Cardiac muscle cell (in vitro differentiated cells and primary cell): ENCODE measurements around the gene KRT34. TPM values are rescaled to one million over a fixed set of nuclear protein-coding genes. Genes with fewer than 3 reads are reported as not detected.
"Not testable (repeated sequence)": the region's sequence is repeated elsewhere in the genome, so short reads cannot be mapped to it uniquely, and the experiment has no call there.

Source experiments
- DNase-seq, 2 donors: peaks; one replicate each; pipeline versions ENCODE4 v3.0.0 to v3.0.0-alpha.2; 2010 to 2017; ENCODE audit warnings: low read depth in 1 of 2, low spot score in 1 of 2
- H3K27ac ChIP-seq: fragments of 200-600 bp; sonication (generic); 2 replicates; pipeline ENCODE4 v1.5.1; 2016
- H3K27me3 ChIP-seq: fragments of 200-600 bp; sonication (generic); 2 replicates; pipeline ENCODE4 v1.6.0; 2016; ENCODE audit warnings: control low read depth
- H3K36me3 ChIP-seq: fragments of 200-600 bp; sonication (generic); 2 replicates; pipeline ENCODE4 v1.5.1; 2016; ENCODE audit warnings: control low read depth
- H3K4me1 ChIP-seq: fragments of 200-600 bp; sonication (generic); 2 replicates; pipeline ENCODE4 v1.8.1; 2017; ENCODE audit warnings: low read depth, mild to moderate bottlenecking, mixed run types
- H3K4me3 ChIP-seq: fragments of 200-600 bp; sonication (generic); 2 replicates; pipeline ENCODE4 v1.5.1; 2016; ENCODE audit warnings: mild to moderate bottlenecking
- H3K9me3 ChIP-seq: fragments of 200-600 bp; sonication (generic); 2 replicates; pipeline ENCODE4 v1.5.1; 2017; ENCODE audit warnings: low read depth, mild to moderate bottlenecking, control low read depth
- polyA plus RNA-seq: library from polyadenylated mRNA; unstranded; fragments of >200 nt; fragmentation: Nextera tagmentation; extraction: Ambion mirVana; gene quantifications from 2 replicates; pipeline ENCODE4 v1.2.1, GENCODE V29; 2016
- total RNA-seq: library from RNA; depleted of rRNA; stranded (reverse); fragments of >200 nt; gene quantifications from 2 replicates; pipeline ENCODE4 v1.2.3, GENCODE V29; 2016
- TF ChIP-seq, protein P1 (sequence below): IDR thresholded peaks from 2 replicates; pipeline ENCODE4 v1.5.1; 2012; ENCODE audit warnings: low read depth, mild to moderate bottlenecking, low read length

The KRT34 gene
- not detected in 2 replicates for total RNA-seq
- not detected in 2 replicates for polyA plus RNA-seq

- not testable (repeated sequence) for H3K27ac ChIP-seq, H3K36me3 ChIP-seq, DNase-seq, H3K27me3 ChIP-seq, H3K4me3 ChIP-seq, H3K4me1 ChIP-seq, H3K9me3 ChIP-seq
These were observed at the start of gene KRT34 for GRCh38 chr17:41381943-41382342. KRT34 (minus strand) TSS chr17:41382306; CDS start chr17:41382246, 60 bp downstream.

DNA sequence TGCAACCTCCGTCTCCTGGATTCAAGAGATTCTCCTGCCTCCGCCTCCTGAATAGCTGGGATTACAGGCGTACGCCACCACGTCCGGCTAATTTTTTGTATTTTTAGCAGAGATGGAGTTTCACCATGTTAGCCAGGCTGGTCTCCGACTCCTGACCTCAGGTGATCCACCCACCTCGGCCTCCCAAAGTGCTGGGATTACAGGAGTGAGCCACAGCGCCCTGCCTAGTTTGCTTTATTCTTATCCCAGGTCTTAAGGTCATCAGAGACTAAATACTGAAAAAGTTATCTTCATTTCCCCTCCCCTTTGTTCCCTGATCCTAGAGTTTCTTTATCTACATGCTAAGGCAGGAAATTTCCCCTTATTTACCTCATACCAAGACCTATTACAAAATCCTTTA is 48.3 kb upstream of the KRT34 start:
- DNase-seq, H3K9me3 ChIP-seq, H3K4me3 ChIP-seq: not testable (repeated sequence)

DNA sequence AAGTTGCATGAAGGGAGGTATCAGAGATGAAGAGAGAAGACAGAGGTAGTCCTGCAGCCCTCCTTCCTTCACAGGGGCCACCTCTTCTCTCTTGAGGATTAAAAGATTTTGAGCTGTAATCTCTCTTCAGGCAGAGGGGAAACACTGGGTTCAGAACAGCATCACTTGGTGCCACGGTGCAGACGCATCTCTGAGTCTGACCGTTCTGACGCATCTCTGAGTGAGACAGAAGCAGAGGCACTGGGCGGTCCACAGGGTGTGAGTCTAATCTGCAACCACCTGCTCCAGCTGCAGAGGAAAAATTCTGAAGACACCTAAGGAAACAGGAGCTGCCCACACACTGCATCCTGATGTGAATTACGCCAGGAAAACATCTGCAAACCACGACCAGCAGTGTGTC is 47.6 kb upstream of the KRT34 start:
- peaks cover 7% of the 10 kb centered on the region for H3K4me1 ChIP-seq
- H3K27me3 ChIP-seq: peaks cover 8% of the 10 kb centered on the region
- no peaks in the 10 kb centered on the region for H3K9me3 ChIP-seq
- no peaks in the 10 kb centered on the region for H3K36me3 ChIP-seq
- DNase-seq: no peak
- TF ChIP-seq, protein P1, sequence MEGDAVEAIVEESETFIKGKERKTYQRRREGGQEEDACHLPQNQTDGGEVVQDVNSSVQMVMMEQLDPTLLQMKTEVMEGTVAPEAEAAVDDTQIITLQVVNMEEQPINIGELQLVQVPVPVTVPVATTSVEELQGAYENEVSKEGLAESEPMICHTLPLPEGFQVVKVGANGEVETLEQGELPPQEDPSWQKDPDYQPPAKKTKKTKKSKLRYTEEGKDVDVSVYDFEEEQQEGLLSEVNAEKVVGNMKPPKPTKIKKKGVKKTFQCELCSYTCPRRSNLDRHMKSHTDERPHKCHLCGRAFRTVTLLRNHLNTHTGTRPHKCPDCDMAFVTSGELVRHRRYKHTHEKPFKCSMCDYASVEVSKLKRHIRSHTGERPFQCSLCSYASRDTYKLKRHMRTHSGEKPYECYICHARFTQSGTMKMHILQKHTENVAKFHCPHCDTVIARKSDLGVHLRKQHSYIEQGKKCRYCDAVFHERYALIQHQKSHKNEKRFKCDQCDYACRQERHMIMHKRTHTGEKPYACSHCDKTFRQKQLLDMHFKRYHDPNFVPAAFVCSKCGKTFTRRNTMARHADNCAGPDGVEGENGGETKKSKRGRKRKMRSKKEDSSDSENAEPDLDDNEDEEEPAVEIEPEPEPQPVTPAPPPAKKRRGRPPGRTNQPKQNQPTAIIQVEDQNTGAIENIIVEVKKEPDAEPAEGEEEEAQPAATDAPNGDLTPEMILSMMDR: no peak
- H3K4me3 ChIP-seq: no peak overlapping the region
- H3K27ac ChIP-seq: no peak overlapping the region

More for the DNA sequence above, 48.3 kb upstream of the KRT34 start:
- not testable (repeated sequence) for H3K36me3 ChIP-seq, H3K4me1 ChIP-seq, H3K27me3 ChIP-seq, H3K27ac ChIP-seq

DNA sequence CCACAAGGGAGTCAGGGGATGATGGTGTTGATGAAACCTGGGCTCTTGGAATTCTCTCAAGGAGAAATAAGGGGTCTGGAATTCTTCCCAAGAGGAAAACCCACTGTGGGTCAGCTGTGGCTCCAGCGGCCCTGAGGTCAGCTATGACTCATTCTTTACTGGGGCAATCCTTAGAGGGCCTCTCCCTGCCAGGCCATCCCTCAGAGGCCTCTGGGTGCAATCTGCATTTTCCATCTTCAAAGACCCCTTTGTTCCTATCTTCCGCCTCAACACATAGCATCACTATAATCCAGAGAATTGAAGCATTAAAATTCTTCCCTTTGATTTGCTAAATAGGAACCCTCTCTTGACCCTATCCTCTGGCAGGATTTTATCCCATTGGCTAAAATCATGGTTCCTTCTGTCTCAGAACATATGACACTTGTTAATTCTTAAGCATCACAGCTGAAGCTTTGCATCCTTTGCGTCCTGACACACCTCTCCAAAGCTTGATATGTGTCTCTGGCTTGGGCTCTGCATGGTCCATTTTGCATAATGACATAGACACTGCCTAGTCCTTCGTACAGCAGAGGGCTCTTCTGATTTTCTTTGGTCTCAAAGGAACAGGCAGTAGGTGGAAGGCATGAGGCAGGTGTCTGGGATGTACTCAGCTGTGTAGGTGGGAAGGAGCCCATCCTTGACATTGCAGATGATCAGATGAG is 46.6 kb upstream of the KRT34 start:
- DNase-seq: peak in 1 of 2 donors; percentile 53
- Histone ChIP-seq H3K27me3 (peaks cover 11% of the 10 kb centered on the region), H3K4me1 (peaks cover 2% of the 10 kb centered on the region), H3K9me3 (no peaks in the 10 kb centered on the region), H3K27ac (no peak overlapping the region), H3K4me3 (no peak overlapping the region), H3K36me3 (no peaks in the 10 kb centered on the region)
- TF ChIP-seq, protein P1: no peak

GRCh38 chr17:41424111-41424635 is 42.1 kb upstream of the KRT34 start, which contains the start of gene KRT37:
KRT37 (minus strand) TSS chr17:41424585; CDS start chr17:41424523, 62 bp downstream.
- TF ChIP-seq, protein P1: no peak
- no peaks in the 10 kb centered on the region for H3K9me3 ChIP-seq
- H3K4me3 ChIP-seq: no peak within 1 kb of the TSS
- H3K4me1 ChIP-seq: no peaks in the 10 kb centered on the region
- H3K36me3 ChIP-seq: no peaks in the 10 kb centered on the region
- H3K27me3 ChIP-seq: peaks cover 31% of the 10 kb centered on the region
- H3K27ac ChIP-seq: no peak within 1 kb of the TSS
- DNase-seq: no peak

GRCh38 chr17:41422586-41422985 is 40.5 kb upstream of the KRT34 start:
- not testable (repeated sequence) for DNase-seq, H3K9me3 ChIP-seq, H3K4me1 ChIP-seq, H3K36me3 ChIP-seq, H3K27ac ChIP-seq, H3K4me3 ChIP-seq
- H3K27me3 ChIP-seq: peaks cover 31% of the 10 kb centered on the region

GRCh38 chr17:41421617-41422016 is 39.5 kb upstream of the KRT34 start:
- Histone ChIP-seq H3K27ac (no peak overlapping the region), H3K4me1 (no peaks in the 10 kb centered on the region), H3K27me3 (peaks cover 31% of the 10 kb centered on the region), H3K4me3 (no peak overlapping the region), H3K36me3 (no peaks in the 10 kb centered on the region), H3K9me3 (no peaks in the 10 kb centered on the region)
- TF ChIP-seq, protein P1: no peak
- no peak for DNase-seq
